Caco-2 (cell line): Measurements from ENCODE around the gene LGALS4. TPM values are rescaled to one million over a fixed set of nuclear protein-coding genes. Genes with fewer than 3 reads are reported as not detected.

Experiments used
- BruUV-seq: library from RNA; stranded (reverse); fragments of 400-500 nt; replicated peaks from 2 replicates; lab custom pipeline; 2021; lab: Mats Ljungman, UMichigan
- CTCF ChIA-PET: fragments of 300-600 bp; sonication (Branson Sonifier 250); formaldehyde crosslinking; loops from one replicate; lab custom pipeline; 2022; ENCODE audit warnings: antibody characterized with exemption; lab: Charles Lee
- POLR2A ChIA-PET: fragments of 300-600 bp; sonication (Branson Sonifier 250); formaldehyde crosslinking; loops from one replicate; lab custom pipeline; 2022; ENCODE audit warnings: antibody characterized with exemption; lab: Charles Lee
- DNase-seq, 2 experiments: peaks; one replicate each; pipeline versions ENCODE4 v3.0.0 to v3.0.0-alpha.2; 2020 to 2022
- H3K27me3 ChIP-seq: replicated peaks from 2 replicates; pipeline ENCODE4 v1.6.0; 2011; ENCODE audit warnings: low read length; ENCODE audit not compliant: control insufficient read depth, insufficient read depth
- H3K36me3 ChIP-seq: 2 replicates; pipeline ENCODE4 v1.5.1; 2011; ENCODE audit warnings: low read length; ENCODE audit not compliant: control insufficient read depth, insufficient read depth
- H3K4me1 ChIP-seq: fragments of 250-450 bp; sonication (Bioruptor Pico); 2 replicates; pipeline ENCODE4 v1.5.1; 2020; ENCODE audit warnings: mild to moderate bottlenecking
- H3K4me3 ChIP-seq: 2 replicates; pipeline ENCODE4 v1.5.1; 2011; ENCODE audit warnings: low read depth, mild to moderate bottlenecking, control low read depth, low read length
- H3K9me3 ChIP-seq: fragments of 250-450 bp; sonication (Bioruptor Pico); 2 replicates; pipeline ENCODE4 v1.5.1; 2020; ENCODE audit warnings: mild to moderate bottlenecking, moderate library complexity
- H3K27ac Mint-ChIP-seq: one replicate; pipeline ENCODE4 v1.8.0; 2022; ENCODE audit warnings: mixed read lengths; ENCODE audit not compliant: unreplicated experiment
- H3K27me3 Mint-ChIP-seq: one replicate; pipeline ENCODE4 v1.8.0; 2022; ENCODE audit warnings: mixed read lengths; ENCODE audit not compliant: insufficient read depth, unreplicated experiment
- H3K36me3 Mint-ChIP-seq: one replicate; pipeline ENCODE4 v1.8.0; 2022; ENCODE audit warnings: mild to moderate bottlenecking, mixed read lengths; ENCODE audit not compliant: insufficient read depth, unreplicated experiment
- H3K4me1 Mint-ChIP-seq: one replicate; pipeline ENCODE4 v1.8.0; 2022; ENCODE audit warnings: low read depth, mixed read lengths; ENCODE audit not compliant: unreplicated experiment
- H3K4me3 Mint-ChIP-seq: one replicate; pipeline ENCODE4 v1.8.0; 2022; ENCODE audit warnings: mild to moderate bottlenecking, moderate library complexity, mixed read lengths; ENCODE audit not compliant: unreplicated experiment
- H3K9me3 Mint-ChIP-seq: one replicate; pipeline ENCODE4 v1.8.0; 2022; ENCODE audit warnings: mixed read lengths; ENCODE audit not compliant: unreplicated experiment
- intact Hi-C: fragments of 100-400 bp; cut with micrococcal nuclease; formaldehyde crosslinking; loops from one replicate; pipeline ENCODE4 v1.10.0; 2022; ENCODE audit not compliant: unreplicated experiment
- total RNA-seq: library from RNA; stranded (reverse); gene quantifications from 2 replicates; pipeline ENCODE4 v1.2.3, GENCODE V29; 2022
- TF ChIP-seq, protein P1 (sequence below), 2 experiments: fragments of 200-600 bp in 1 of 2; IDR thresholded peaks; 1 replicate in 1 of 2; 2 replicates in 1 of 2; pipeline versions ENCODE4 v1.5.1 to v1.8.0; 2011 to 2022; ENCODE audit warnings: antibody characterized with exemption in 1 of 2, control low read depth in 1 of 2, inconsistent platforms in 1 of 2, low read depth in 1 of 2, low read length in 1 of 2, mild to moderate bottlenecking in 1 of 2, moderate library complexity in 1 of 2; ENCODE audit not compliant: insufficient read depth in 1 of 2, severe bottlenecking in 1 of 2, unreplicated experiment in 1 of 2

The LGALS4 gene
- total RNA-seq, 1 experiment from 2014 or later = 2.2 TPM

DNA sequence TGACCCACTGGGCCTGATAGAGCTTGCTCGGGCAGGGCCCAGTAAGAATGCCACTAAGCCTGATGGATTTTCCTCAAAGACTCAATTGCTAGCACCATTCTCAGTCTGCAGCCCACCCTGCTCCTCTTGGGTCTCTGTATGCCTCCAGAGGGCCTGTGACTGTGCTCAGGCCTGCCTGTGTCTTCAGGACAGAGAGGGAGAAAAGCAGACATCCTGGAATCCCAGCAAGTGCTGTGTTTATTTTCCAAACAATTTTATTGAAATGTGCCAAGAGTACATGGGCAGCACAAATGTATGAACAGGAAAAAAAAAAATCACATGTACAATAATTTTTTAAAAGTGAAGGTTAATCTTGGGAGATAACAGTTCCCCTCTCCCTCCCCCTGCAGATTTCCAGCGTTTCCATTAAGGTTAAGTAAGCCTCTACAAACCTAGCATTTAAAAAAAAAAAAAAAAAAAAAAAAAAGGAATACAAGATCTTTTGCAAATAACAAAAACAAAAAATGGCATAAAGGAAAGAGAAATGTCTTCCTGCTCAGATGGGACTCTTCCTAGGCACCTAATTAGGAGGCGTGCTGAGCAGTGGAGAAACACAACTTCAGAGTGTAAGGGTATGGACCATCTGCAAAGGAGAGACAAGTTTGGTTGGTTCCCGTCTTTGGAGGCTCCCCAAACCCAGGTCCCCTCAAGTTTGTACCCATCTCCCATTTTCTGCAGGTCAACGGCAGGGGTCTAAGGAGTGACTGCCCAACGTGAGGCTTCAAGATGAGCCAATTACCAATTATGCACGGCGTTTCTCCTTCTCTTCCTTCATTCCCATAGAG lies 23.6 kb upstream of the LGALS4 start:
- CTCF ChIA-PET = no interaction called here

DNA sequence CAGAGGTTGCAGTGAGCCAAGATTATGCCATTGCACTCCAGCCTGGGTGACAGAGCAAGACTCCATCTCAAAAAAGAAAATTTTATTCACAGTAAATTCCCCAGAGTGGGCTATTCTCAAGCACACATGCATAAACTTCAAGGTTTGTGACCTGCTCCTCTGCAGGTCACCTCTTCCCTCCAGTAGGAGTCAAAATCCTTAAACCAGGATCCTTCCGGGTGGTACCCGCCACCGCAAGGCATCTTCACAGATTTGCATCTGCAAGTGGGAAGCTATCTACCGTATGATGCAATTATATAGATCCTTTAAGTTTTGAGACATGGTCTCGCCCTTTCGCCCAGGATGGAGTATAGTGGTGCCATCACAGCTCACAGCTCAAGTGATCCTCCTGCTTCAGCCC lies 21.8 kb upstream of the LGALS4 start:
- Histone ChIP-seq H3K9me3 (no peaks in the 10 kb centered on the region), H3K27me3 (no peaks in the 10 kb centered on the region), H3K4me1 (peaks cover 41% of the 10 kb centered on the region), H3K4me3 (no peak overlapping the region), H3K36me3 (peaks cover 9% of the 10 kb centered on the region)
- CTCF ChIA-PET = no interaction called here
- Mint-ChIP-seq H3K27me3 (no peaks in the 10 kb centered on the region), H3K4me3 (peak overlapping the region; percentile 27), H3K9me3 (no peaks in the 10 kb centered on the region), H3K27ac (no peak overlapping the region), H3K4me1 (peaks cover 19% of the 10 kb centered on the region), H3K36me3 (peaks cover 97% of the 10 kb centered on the region)
- TF ChIP-seq, protein P1, sequence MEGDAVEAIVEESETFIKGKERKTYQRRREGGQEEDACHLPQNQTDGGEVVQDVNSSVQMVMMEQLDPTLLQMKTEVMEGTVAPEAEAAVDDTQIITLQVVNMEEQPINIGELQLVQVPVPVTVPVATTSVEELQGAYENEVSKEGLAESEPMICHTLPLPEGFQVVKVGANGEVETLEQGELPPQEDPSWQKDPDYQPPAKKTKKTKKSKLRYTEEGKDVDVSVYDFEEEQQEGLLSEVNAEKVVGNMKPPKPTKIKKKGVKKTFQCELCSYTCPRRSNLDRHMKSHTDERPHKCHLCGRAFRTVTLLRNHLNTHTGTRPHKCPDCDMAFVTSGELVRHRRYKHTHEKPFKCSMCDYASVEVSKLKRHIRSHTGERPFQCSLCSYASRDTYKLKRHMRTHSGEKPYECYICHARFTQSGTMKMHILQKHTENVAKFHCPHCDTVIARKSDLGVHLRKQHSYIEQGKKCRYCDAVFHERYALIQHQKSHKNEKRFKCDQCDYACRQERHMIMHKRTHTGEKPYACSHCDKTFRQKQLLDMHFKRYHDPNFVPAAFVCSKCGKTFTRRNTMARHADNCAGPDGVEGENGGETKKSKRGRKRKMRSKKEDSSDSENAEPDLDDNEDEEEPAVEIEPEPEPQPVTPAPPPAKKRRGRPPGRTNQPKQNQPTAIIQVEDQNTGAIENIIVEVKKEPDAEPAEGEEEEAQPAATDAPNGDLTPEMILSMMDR (IDR thresholded peaks at IDR 0.05; ENCODE audit: insufficient read depth in 1 of 2, low read depth in 1 of 2, low read length in 1 of 2, severe bottlenecking in 1 of 2, unreplicated experiment in 1 of 2) = no peak
- DNase-seq = no peak
- no TSS peak for BruUV-seq
- POLR2A ChIA-PET = interaction anchor here (1.0 kb wide), 1 partner anchor 15 kb away, joined by 3 read pairs; no protein-coding TSS in a partner anchor
- intact Hi-C loops = no loop called here

More for the DNA sequence above, 23.6 kb upstream of the LGALS4 start:
- H3K4me3 ChIP-seq = no peak overlapping the region
- Mint-ChIP-seq H3K27ac (peak overlapping the region; percentile 77), H3K4me3 (no peak overlapping the region), H3K9me3 (no peaks in the 10 kb centered on the region), H3K36me3 (peaks cover 97% of the 10 kb centered on the region), H3K4me1 (peaks cover 25% of the 10 kb centered on the region), H3K27me3 (no peaks in the 10 kb centered on the region)
- BruUV-seq = no TSS peak
- H3K4me1 ChIP-seq = peaks cover 39% of the 10 kb centered on the region
- DNase-seq = no peak
- intact Hi-C loops = loop anchor here (2.0 to 5.0 kb wide), 2 partner anchors 99 to 200 kb away; no protein-coding TSS in a partner anchor
- H3K36me3 ChIP-seq = peaks cover 10% of the 10 kb centered on the region
- POLR2A ChIA-PET = no interaction called here
- no peaks in the 10 kb centered on the region for H3K9me3 ChIP-seq
- TF ChIP-seq, protein P1 (IDR thresholded peaks at IDR 0.05; ENCODE audit: insufficient read depth in 1 of 2, low read depth in 1 of 2, low read length in 1 of 2, severe bottlenecking in 1 of 2, unreplicated experiment in 1 of 2) = no peak
- no peaks in the 10 kb centered on the region for H3K27me3 ChIP-seq

DNA sequence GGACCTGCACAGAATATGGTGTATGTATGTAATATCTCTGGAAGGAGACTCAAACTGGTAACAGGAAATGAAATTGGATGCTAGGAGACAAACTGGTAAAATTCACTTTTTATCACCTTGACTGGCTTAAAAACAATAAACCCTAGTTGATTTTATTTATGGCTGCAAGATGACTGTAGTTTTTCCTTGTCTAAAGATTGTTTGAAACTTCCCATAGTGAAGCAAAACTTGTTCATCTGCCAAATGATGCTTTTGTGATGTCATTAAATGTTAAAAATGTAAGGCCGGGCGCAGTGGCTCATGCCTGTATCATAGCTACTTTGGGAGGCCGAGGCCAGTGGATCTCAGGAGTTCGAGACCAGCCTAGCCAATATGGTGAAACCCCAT lies 21.4 kb upstream of the LGALS4 start:
- H3K4me3 ChIP-seq = no peak overlapping the region
- H3K4me3 Mint-ChIP-seq = no peak overlapping the region
- TF ChIP-seq, protein P1 (IDR thresholded peaks at IDR 0.05; ENCODE audit: insufficient read depth in 1 of 2, low read depth in 1 of 2, low read length in 1 of 2, severe bottlenecking in 1 of 2, unreplicated experiment in 1 of 2) = no peak
- H3K9me3 Mint-ChIP-seq = no peaks in the 10 kb centered on the region
- no peaks in the 10 kb centered on the region for H3K27me3 Mint-ChIP-seq
- peaks cover 36% of the 10 kb centered on the region for H3K4me1 ChIP-seq
- BruUV-seq = no TSS peak
- H3K9me3 ChIP-seq = no peaks in the 10 kb centered on the region
- intact Hi-C loops = no loop called here
- H3K27me3 ChIP-seq = no peaks in the 10 kb centered on the region
- H3K4me1 Mint-ChIP-seq = peaks cover 15% of the 10 kb centered on the region
- H3K27ac Mint-ChIP-seq = no peak overlapping the region
- peaks cover 9% of the 10 kb centered on the region for H3K36me3 ChIP-seq
- POLR2A ChIA-PET = interaction anchor here (1.0 kb wide), 1 partner anchor 15 kb away, joined by 3 read pairs; no protein-coding TSS in a partner anchor
- no peak for DNase-seq
- H3K36me3 Mint-ChIP-seq = peaks cover 96% of the 10 kb centered on the region
- CTCF ChIA-PET = interaction anchor here (1.1 kb wide), 1 partner anchor 96 kb away, joined by 5 read pairs; the partner anchor contains the start of genes MRPS12 and SARS2
